Activated T-cell treated with anti-CD3 and anti-CD28 coated beads, Interleukin-2, amount 50 U/mL, for 4 hours (primary cell): ENCODE results near the gene TMEM158. TPM values are rescaled to one million over a fixed set of nuclear protein-coding genes. Genes with fewer than 3 reads are reported as not detected.

ENCODE experiments used
- ATAC-seq, 2 donors: fragments of 200-7000 bp; cut with Tn5 transposase; one replicate each; pipeline ENCODE4 v1.10.0; 2021
- DNase-seq: peaks from one replicate; pipeline ENCODE4 v3.0.0-alpha.2; 2020
- H3K27me3 Mint-ChIP-seq: one replicate; pipeline ENCODE4 v1.8.0; 2021; ENCODE audit warnings: low read depth, mixed read lengths
- H3K36me3 Mint-ChIP-seq: one replicate; pipeline ENCODE4 v1.8.0; 2022; ENCODE audit warnings: mixed read lengths; ENCODE audit not compliant: insufficient read depth
- H3K4me1 Mint-ChIP-seq: one replicate; pipeline ENCODE4 v1.8.0; 2021; ENCODE audit warnings: low read depth, mixed read lengths
- H3K4me3 Mint-ChIP-seq: one replicate; pipeline ENCODE4 v1.8.0; 2021; ENCODE audit warnings: mild to moderate bottlenecking, moderate library complexity, mixed read lengths
- H3K9me3 Mint-ChIP-seq: one replicate; pipeline ENCODE4 v1.8.0; 2021; ENCODE audit warnings: mixed read lengths
- total RNA-seq, 3 donors: library from RNA; stranded (reverse); gene quantifications; one replicate each; pipeline ENCODE4 v1.2.1, GENCODE V29; 2021

Gene TMEM158
- total RNA-seq, 3 donors from 2014 or later: 0.21 to 0.89 TPM; not detected in 1

- Mint-ChIP-seq H3K36me3 (no peaks in the 10 kb centered on the region), H3K4me3 (no peak overlapping the region), H3K9me3 (no peaks in the 10 kb centered on the region), H3K4me1 (no peaks in the 10 kb centered on the region), H3K27me3 (peaks cover 9% of the 10 kb centered on the region)
- no peak for ATAC-seq
- DNase-seq: no peak
Measured at GRCh38 chr3:45199837-45200648, 26.0 kb downstream of the TMEM158 start.

- H3K4me1 Mint-ChIP-seq: no peaks in the 10 kb centered on the region
- DNase-seq (no peak), ATAC-seq (no peak)
- no peak overlapping the region for H3K4me3 Mint-ChIP-seq
- H3K36me3 Mint-ChIP-seq: no peaks in the 10 kb centered on the region
- peaks cover 11% of the 10 kb centered on the region for H3K27me3 Mint-ChIP-seq
- H3K9me3 Mint-ChIP-seq: no peaks in the 10 kb centered on the region
Measured at GRCh38 chr3:45198264-45199260, 27.5 kb downstream of the TMEM158 start.

- DNase-seq (no peak), ATAC-seq (no peak)
- H3K4me1 Mint-ChIP-seq: no peaks in the 10 kb centered on the region
- H3K36me3 Mint-ChIP-seq: no peaks in the 10 kb centered on the region
- H3K9me3 Mint-ChIP-seq: no peaks in the 10 kb centered on the region
- H3K4me3 Mint-ChIP-seq: no peak overlapping the region
- peaks cover 11% of the 10 kb centered on the region for H3K27me3 Mint-ChIP-seq
Measured at GRCh38 chr3:45194791-45195190, 31.3 kb downstream of the TMEM158 start.

- Mint-ChIP-seq H3K36me3 (no peaks in the 10 kb centered on the region), H3K9me3 (no peaks in the 10 kb centered on the region), H3K4me3 (no peak overlapping the region), H3K27me3 (peaks cover 9% of the 10 kb centered on the region), H3K4me1 (no peaks in the 10 kb centered on the region)
- no peak for ATAC-seq
- no peak for DNase-seq
Measured at GRCh38 chr3:45191924-45192417, 34.1 kb downstream of the TMEM158 start.

- Mint-ChIP-seq H3K9me3 (no peaks in the 10 kb centered on the region), H3K4me1 (no peaks in the 10 kb centered on the region), H3K36me3 (no peaks in the 10 kb centered on the region), H3K4me3 (no peak overlapping the region), H3K27me3 (peaks cover 9% of the 10 kb centered on the region)
- ATAC-seq: no peak
- no peak for DNase-seq
Measured at GRCh38 chr3:45191424-45191823, 34.7 kb downstream of the TMEM158 start.

- no peak for ATAC-seq
- Mint-ChIP-seq H3K36me3 (no peaks in the 10 kb centered on the region), H3K4me1 (no peaks in the 10 kb centered on the region), H3K4me3 (no peak overlapping the region), H3K27me3 (peaks cover 6% of the 10 kb centered on the region), H3K9me3 (no peaks in the 10 kb centered on the region)
- no peak for DNase-seq
Measured at GRCh38 chr3:45188719-45189659, 37.1 kb downstream of the TMEM158 start.

- ATAC-seq: peak in 1 of 2 donors; percentile 62
- H3K27me3 Mint-ChIP-seq: peaks cover 6% of the 10 kb centered on the region
- H3K4me3 Mint-ChIP-seq: no peak overlapping the region
- peaks cover 4% of the 10 kb centered on the region for H3K4me1 Mint-ChIP-seq
- H3K9me3 Mint-ChIP-seq: no peaks in the 10 kb centered on the region
- H3K36me3 Mint-ChIP-seq: no peaks in the 10 kb centered on the region
- DNase-seq: no peak
Measured at GRCh38 chr3:45187694-45188141, 38.4 kb downstream of the TMEM158 start.

GRCh38 chr3:45186871-45187270 is 39.2 kb downstream of the TMEM158 start:
- ATAC-seq (no peak), DNase-seq (no peak)
- H3K27me3 Mint-ChIP-seq: peaks cover 6% of the 10 kb centered on the region
- H3K4me1 Mint-ChIP-seq: peaks cover 4% of the 10 kb centered on the region
- no peak overlapping the region for H3K4me3 Mint-ChIP-seq
- no peaks in the 10 kb centered on the region for H3K9me3 Mint-ChIP-seq
- no peaks in the 10 kb centered on the region for H3K36me3 Mint-ChIP-seq

- H3K27me3 Mint-ChIP-seq: peaks cover 6% of the 10 kb centered on the region
- no peak overlapping the region for H3K4me3 Mint-ChIP-seq
- H3K36me3 Mint-ChIP-seq: no peaks in the 10 kb centered on the region
- ATAC-seq (no peak), DNase-seq (no peak)
- H3K9me3 Mint-ChIP-seq: no peaks in the 10 kb centered on the region
- H3K4me1 Mint-ChIP-seq: peaks cover 4% of the 10 kb centered on the region
Measured at GRCh38 chr3:45185461-45185860, 40.6 kb downstream of the TMEM158 start.

- H3K9me3 Mint-ChIP-seq: no peaks in the 10 kb centered on the region
- peaks cover 4% of the 10 kb centered on the region for H3K4me1 Mint-ChIP-seq
- no peak for DNase-seq
- no peaks in the 10 kb centered on the region for H3K36me3 Mint-ChIP-seq
- no peak overlapping the region for H3K4me3 Mint-ChIP-seq
- H3K27me3 Mint-ChIP-seq: peaks cover 6% of the 10 kb centered on the region
- no peak for ATAC-seq
Measured at GRCh38 chr3:45185052-45185451, 41.0 kb downstream of the TMEM158 start.

GRCh38 chr3:45183872-45184262 is 42.2 kb downstream of the TMEM158 start:
- no peaks in the 10 kb centered on the region for H3K9me3 Mint-ChIP-seq
- peaks cover 8% of the 10 kb centered on the region for H3K27me3 Mint-ChIP-seq
- ATAC-seq: no peak
- DNase-seq: no peak
- H3K4me1 Mint-ChIP-seq: peaks cover 4% of the 10 kb centered on the region
- no peaks in the 10 kb centered on the region for H3K36me3 Mint-ChIP-seq
- no peak overlapping the region for H3K4me3 Mint-ChIP-seq

GRCh38 chr3:45182915-45183871 is 42.9 kb downstream of the TMEM158 start:
- Mint-ChIP-seq H3K36me3 (no peaks in the 10 kb centered on the region), H3K4me3 (no peak overlapping the region), H3K9me3 (no peaks in the 10 kb centered on the region), H3K4me1 (peaks cover 4% of the 10 kb centered on the region), H3K27me3 (peaks cover 10% of the 10 kb centered on the region)
- no peak for DNase-seq
- ATAC-seq: no peak

- DNase-seq: no peak
- Mint-ChIP-seq H3K9me3 (no peaks in the 10 kb centered on the region), H3K27me3 (peaks cover 10% of the 10 kb centered on the region), H3K4me1 (peaks cover 4% of the 10 kb centered on the region), H3K36me3 (no peaks in the 10 kb centered on the region), H3K4me3 (no peak overlapping the region)
- ATAC-seq: no peak
Measured at GRCh38 chr3:45181496-45181895, 44.6 kb downstream of the TMEM158 start.
